Measurements from ENCODE around the gene METTL26.

GRCh38 chr16:651844-652243, 15.7 kb upstream of the METTL26 start:
- no peak for TF ChIP-seq CTCF (IDR thresholded peaks at IDR 0.05; ENCODE audit: poor library complexity)
- no peak for TF ChIP-seq EZH2 (IDR thresholded peaks at IDR 0.05; ENCODE audit: borderline replicate concordance)
- TF ChIP-seq EZH2phosphoT487 (IDR thresholded peaks at IDR 0.05; ENCODE audit: low read depth, severe bottlenecking, unreplicated experiment): no peak
